ENCODE results near the gene EXOSC6. TPM values are rescaled to one million over a fixed set of nuclear protein-coding genes. Genes with fewer than 3 reads are reported as not detected.
"Not testable (repeated sequence)": the region's sequence is repeated elsewhere in the genome, so short reads cannot be mapped to it uniquely, and the experiment has no call there.

Gene EXOSC6
- polyA plus RNA-seq, 3 donors = 1.7 to 6.4 (median 4.1) TPM

DNA sequence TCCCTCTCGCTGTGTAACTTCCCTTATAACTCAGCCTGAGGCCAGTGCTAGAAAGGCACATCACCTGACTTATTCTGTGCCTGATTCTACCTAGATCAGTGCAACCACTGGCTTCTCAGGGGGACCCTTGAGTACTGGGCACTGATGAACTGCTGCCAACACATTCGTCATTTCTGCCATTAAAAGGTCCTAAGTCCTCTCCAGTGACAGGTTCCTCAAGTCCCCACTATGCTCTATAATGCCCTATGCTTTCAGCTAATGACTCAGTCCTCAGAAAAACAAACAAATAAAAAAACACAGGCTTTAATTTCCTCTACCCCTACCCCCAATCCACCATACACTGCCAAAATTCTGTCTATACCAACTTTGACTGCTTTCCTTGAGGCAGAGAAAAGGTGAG, 28.5 kb downstream of the EXOSC6 start:
- H3K27ac ChIP-seq (ENCODE audit: low read depth in 1 of 2, low read length in 2 of 2); H3K9ac ChIP-seq (ENCODE audit: insufficient read depth, low read length, poor library complexity, severe bottlenecking); H2AFZ ChIP-seq (ENCODE audit: insufficient read depth, low read depth, low read length, poor library complexity, severe bottlenecking); H3K9me3 ChIP-seq (replicated peaks in 1 of 2; ENCODE audit: control insufficient read depth in 1 of 2, insufficient read depth in 1 of 2, low read length in 2 of 2); H3K27me3 ChIP-seq (ENCODE audit: control insufficient read depth in 2 of 2, insufficient read depth in 2 of 2, low read length in 2 of 2); H3K4me2 ChIP-seq (replicated peaks; ENCODE audit: extremely low read depth, low read length, poor library complexity, severe bottlenecking); H3K27me3 Mint-ChIP-seq (ENCODE audit: low read depth in 3 of 3); H3K4me1 Mint-ChIP-seq; intact Hi-C loops (cut with micrococcal nuclease); H3K4me1 ChIP-seq (ENCODE audit: control insufficient read depth in 1 of 2, insufficient read depth in 2 of 2, low read length in 2 of 2); H3K4me3 Mint-ChIP-seq; H3K79me2 ChIP-seq (ENCODE audit: insufficient read depth, low read length); H4K20me1 ChIP-seq (ENCODE audit: insufficient read depth, low read length); H3K4me3 ChIP-seq (replicated peaks in 1 of 3; ENCODE audit: low read depth in 2 of 3, low read length in 3 of 3); H3K9me3 Mint-ChIP-seq; DNase-seq: not testable (repeated sequence)
- H3K36me3 Mint-ChIP-seq = peaks cover 53 to 66% of the 10 kb centered on the region in 2 donors
- peaks cover 20 to 46% of the 10 kb centered on the region in 2 donors for H3K36me3 ChIP-seq (replicated peaks in 1 of 2; ENCODE audit: control insufficient read depth in 1 of 2, insufficient read depth in 2 of 2, low read length in 2 of 2)
- H3K27ac Mint-ChIP-seq = peak overlapping the region in 1 of 7 donors; percentile 41
- no CpG with 5 or more reads among the region's 2 CpGs for WGBS (ENCODE audit: insufficient coverage)

- H3K36me3 ChIP-seq (replicated peaks in 1 of 2; ENCODE audit: control insufficient read depth in 1 of 2, insufficient read depth in 2 of 2, low read length in 2 of 2) = peaks cover 19 to 46% of the 10 kb centered on the region in 2 donors
- H3K79me2 ChIP-seq (ENCODE audit: insufficient read depth, low read length); H3K9me3 ChIP-seq (replicated peaks in 1 of 2; ENCODE audit: control insufficient read depth in 1 of 2, insufficient read depth in 1 of 2, low read length in 2 of 2); intact Hi-C loops (cut with micrococcal nuclease); H3K27ac ChIP-seq (ENCODE audit: low read depth in 1 of 2, low read length in 2 of 2); H4K20me1 ChIP-seq (ENCODE audit: insufficient read depth, low read length); H3K4me1 ChIP-seq (ENCODE audit: control insufficient read depth in 1 of 2, insufficient read depth in 2 of 2, low read length in 2 of 2); H3K9me3 Mint-ChIP-seq; H2AFZ ChIP-seq (ENCODE audit: insufficient read depth, low read depth, low read length, poor library complexity, severe bottlenecking); H3K9ac ChIP-seq (ENCODE audit: insufficient read depth, low read length, poor library complexity, severe bottlenecking); H3K27me3 Mint-ChIP-seq (ENCODE audit: low read depth in 3 of 3); DNase-seq; H3K4me3 Mint-ChIP-seq; H3K4me2 ChIP-seq (replicated peaks; ENCODE audit: extremely low read depth, low read length, poor library complexity, severe bottlenecking); H3K4me1 Mint-ChIP-seq; H3K27me3 ChIP-seq (ENCODE audit: control insufficient read depth in 2 of 2, insufficient read depth in 2 of 2, low read length in 2 of 2); H3K4me3 ChIP-seq (replicated peaks in 1 of 3; ENCODE audit: low read depth in 2 of 3, low read length in 3 of 3): not testable (repeated sequence)
- WGBS (ENCODE audit: insufficient coverage) = no CpG with 5 or more reads among the region's 2 CpGs
- Mint-ChIP-seq H3K36me3 (peaks cover 48 to 65% of the 10 kb centered on the region in 2 donors), H3K27ac (peak overlapping the region in 1 of 7 donors; percentile 78)
These were observed 29.2 kb downstream of the EXOSC6 start for GRCh38 chr16:70222574-70222973.

GRCh38 chr16:70218586-70218985, 33.2 kb downstream of the EXOSC6 start:
- H3K9me3 ChIP-seq (replicated peaks in 1 of 2; ENCODE audit: control insufficient read depth in 1 of 2, insufficient read depth in 1 of 2, low read length in 2 of 2); H3K4me1 ChIP-seq (ENCODE audit: control insufficient read depth in 1 of 2, insufficient read depth in 2 of 2, low read length in 2 of 2); H2AFZ ChIP-seq (ENCODE audit: insufficient read depth, low read depth, low read length, poor library complexity, severe bottlenecking); H3K9me3 Mint-ChIP-seq; H3K27ac ChIP-seq (ENCODE audit: low read depth in 1 of 2, low read length in 2 of 2); H3K27me3 ChIP-seq (ENCODE audit: control insufficient read depth in 2 of 2, insufficient read depth in 2 of 2, low read length in 2 of 2); H3K4me2 ChIP-seq (replicated peaks; ENCODE audit: extremely low read depth, low read length, poor library complexity, severe bottlenecking); H3K27ac Mint-ChIP-seq; intact Hi-C loops (cut with micrococcal nuclease); H3K4me3 ChIP-seq (replicated peaks in 1 of 3; ENCODE audit: low read depth in 2 of 3, low read length in 3 of 3); H3K79me2 ChIP-seq (ENCODE audit: insufficient read depth, low read length); DNase-seq; H3K4me3 Mint-ChIP-seq; H3K27me3 Mint-ChIP-seq (ENCODE audit: low read depth in 3 of 3); H3K4me1 Mint-ChIP-seq; H3K9ac ChIP-seq (ENCODE audit: insufficient read depth, low read length, poor library complexity, severe bottlenecking); H4K20me1 ChIP-seq (ENCODE audit: insufficient read depth, low read length): not testable (repeated sequence)
- peaks cover 37 to 71% of the 10 kb centered on the region in 2 donors for H3K36me3 Mint-ChIP-seq
- H3K36me3 ChIP-seq (replicated peaks in 1 of 2; ENCODE audit: control insufficient read depth in 1 of 2, insufficient read depth in 2 of 2, low read length in 2 of 2) = peaks cover 10 to 35% of the 10 kb centered on the region in 2 donors
- WGBS (ENCODE audit: insufficient coverage) = no CpG with 5 or more reads among the region's 2 CpGs

DNA sequence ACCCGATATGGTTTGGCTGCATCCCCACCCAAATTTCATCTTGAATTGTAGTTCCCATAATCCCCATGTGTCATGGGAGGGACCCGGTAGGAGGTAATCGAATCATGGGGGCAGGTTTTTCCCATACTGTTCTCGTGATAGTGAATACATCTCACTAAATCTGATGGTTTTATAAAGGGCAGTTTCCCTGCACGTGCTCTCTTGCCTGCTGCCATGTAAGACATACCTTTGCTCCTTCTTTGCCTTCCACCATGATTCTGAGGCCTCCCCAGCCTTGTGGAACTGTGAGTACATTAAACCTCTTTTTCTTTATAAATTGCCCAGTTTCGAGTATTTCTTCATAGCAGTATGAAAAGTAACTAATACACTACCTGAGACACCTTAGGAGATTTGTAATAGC, 45.4 kb downstream of the EXOSC6 start:
- H3K9me3 ChIP-seq (replicated peaks in 1 of 2; ENCODE audit: control insufficient read depth in 1 of 2, insufficient read depth in 1 of 2, low read length in 2 of 2); H3K9ac ChIP-seq (ENCODE audit: insufficient read depth, low read length, poor library complexity, severe bottlenecking); H3K79me2 ChIP-seq (ENCODE audit: insufficient read depth, low read length); H3K4me2 ChIP-seq (replicated peaks; ENCODE audit: extremely low read depth, low read length, poor library complexity, severe bottlenecking); H3K36me3 ChIP-seq (replicated peaks in 1 of 2; ENCODE audit: control insufficient read depth in 1 of 2, insufficient read depth in 2 of 2, low read length in 2 of 2); H3K27me3 ChIP-seq (ENCODE audit: control insufficient read depth in 2 of 2, insufficient read depth in 2 of 2, low read length in 2 of 2); H3K4me3 Mint-ChIP-seq; H3K4me1 ChIP-seq (ENCODE audit: control insufficient read depth in 1 of 2, insufficient read depth in 2 of 2, low read length in 2 of 2); H3K27me3 Mint-ChIP-seq (ENCODE audit: low read depth in 3 of 3); H3K4me1 Mint-ChIP-seq; DNase-seq; H3K27ac Mint-ChIP-seq; H3K4me3 ChIP-seq (replicated peaks in 1 of 3; ENCODE audit: low read depth in 2 of 3, low read length in 3 of 3); H2AFZ ChIP-seq (ENCODE audit: insufficient read depth, low read depth, low read length, poor library complexity, severe bottlenecking); intact Hi-C loops (cut with micrococcal nuclease); H3K9me3 Mint-ChIP-seq; H3K27ac ChIP-seq (ENCODE audit: low read depth in 1 of 2, low read length in 2 of 2); H4K20me1 ChIP-seq (ENCODE audit: insufficient read depth, low read length): not testable (repeated sequence)
- WGBS (ENCODE audit: insufficient coverage) = no CpG with 5 or more reads among the region's 6 CpGs
- H3K36me3 Mint-ChIP-seq = peaks cover 12 to 29% of the 10 kb centered on the region in 2 donors
